Measurements from ENCODE around the gene LDB2. TPM values are rescaled to one million over a fixed set of nuclear protein-coding genes. Genes with fewer than 3 reads are reported as not detected.

The LDB2 gene
- polyA plus RNA-seq, 2 of the 4 experiments (the other 2 are of a cell fraction) = not detected

DNA sequence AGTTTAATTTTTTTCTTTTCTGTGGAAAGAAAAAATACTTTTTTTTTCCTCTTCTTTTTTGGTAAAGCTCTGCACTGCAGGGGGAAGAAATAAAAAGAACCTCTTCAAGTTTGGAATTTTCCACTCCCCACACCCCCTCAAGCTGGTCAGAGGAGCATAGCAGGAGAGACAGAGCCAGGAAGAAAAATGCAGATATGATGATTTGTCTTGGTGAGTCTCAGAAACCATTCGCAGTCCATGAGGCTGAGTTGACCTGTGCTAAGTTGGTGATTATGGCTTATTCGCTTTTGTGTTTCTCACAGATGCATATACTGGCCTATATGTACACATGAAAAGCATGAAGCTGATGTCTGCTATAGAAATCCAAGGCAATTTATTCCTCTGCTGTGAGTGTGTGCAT, 205.9 kb downstream of the LDB2 start:
- no peak overlapping the region for H3K4me3 ChIP-seq
- DNase-seq (ENCODE audit: low read depth in 1 of 2, low spot score in 1 of 2) (no peak), ATAC-seq (no peak), FAIRE-seq (no peak)
- no peak for TF ChIP-seq MAFK (IDR thresholded peaks at IDR 0.05; ENCODE audit: partially characterized antibody)
- no peak for TF ChIP-seq RFX5 (IDR thresholded peaks at IDR 0.05)
- no peak for TF ChIP-seq NFE2L2 (conservative IDR thresholded peaks at IDR 0.05; ENCODE audit: low read length)
- TF ChIP-seq, protein P1, sequence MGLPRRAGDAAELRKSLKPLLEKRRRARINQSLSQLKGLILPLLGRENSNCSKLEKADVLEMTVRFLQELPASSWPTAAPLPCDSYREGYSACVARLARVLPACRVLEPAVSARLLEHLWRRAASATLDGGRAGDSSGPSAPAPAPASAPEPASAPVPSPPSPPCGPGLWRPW (IDR thresholded peaks at IDR 0.05) = no peak
- H3K9me3 ChIP-seq = no peaks in the 10 kb centered on the region
- ChIA-PET POLR2A (no interaction called here), CTCF (no interaction called here)
- no peaks in the 10 kb centered on the region for H3K4me1 ChIP-seq
- no peak overlapping the region for H3K4me2 ChIP-seq
- H3K27ac ChIP-seq = no peak overlapping the region
- 11% methylated on average over 2 of the region's 2 CpGs for WGBS (ENCODE audit: missing lambda C conversion rate)

DNA sequence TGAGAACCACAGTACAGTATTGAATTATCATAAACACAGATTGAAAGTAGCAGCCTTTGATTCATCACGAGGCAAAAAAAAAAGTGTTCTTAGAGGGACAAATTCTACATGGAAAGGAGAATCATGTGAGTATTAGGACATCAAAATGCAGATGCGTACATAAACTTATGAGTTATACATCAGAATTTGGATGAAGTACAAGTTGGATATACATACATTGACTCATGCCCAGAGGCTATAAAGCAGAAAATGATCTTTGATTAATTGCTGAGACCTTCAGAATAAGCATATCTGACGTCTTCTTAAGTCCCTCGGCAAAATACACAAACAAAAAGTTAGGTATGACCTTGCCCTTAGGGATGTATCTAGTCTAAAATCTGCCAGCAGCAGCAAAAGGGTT, 206.4 kb downstream of the LDB2 start:
- no peak overlapping the region for H3K4me3 ChIP-seq
- H3K27ac ChIP-seq = no peak overlapping the region
- H3K9me3 ChIP-seq = no peaks in the 10 kb centered on the region
- ChIA-PET POLR2A (no interaction called here), CTCF (no interaction called here)
- WGBS (ENCODE audit: missing lambda C conversion rate) = 23% methylated on average over 4 of the region's 4 CpGs
- FAIRE-seq = no peak
- TF ChIP-seq JUN (IDR thresholded peaks at IDR 0.05) = no peak
- TF ChIP-seq BHLHE40 (IDR thresholded peaks at IDR 0.05; ENCODE audit: low read depth, low read length) = no peak
- TF ChIP-seq CBX2 (IDR thresholded peaks at IDR 0.05; ENCODE audit: borderline replicate concordance, low read depth) = no peak
- no peak for TF ChIP-seq SMC3 (IDR thresholded peaks at IDR 0.05)
- TF ChIP-seq, protein P2, sequence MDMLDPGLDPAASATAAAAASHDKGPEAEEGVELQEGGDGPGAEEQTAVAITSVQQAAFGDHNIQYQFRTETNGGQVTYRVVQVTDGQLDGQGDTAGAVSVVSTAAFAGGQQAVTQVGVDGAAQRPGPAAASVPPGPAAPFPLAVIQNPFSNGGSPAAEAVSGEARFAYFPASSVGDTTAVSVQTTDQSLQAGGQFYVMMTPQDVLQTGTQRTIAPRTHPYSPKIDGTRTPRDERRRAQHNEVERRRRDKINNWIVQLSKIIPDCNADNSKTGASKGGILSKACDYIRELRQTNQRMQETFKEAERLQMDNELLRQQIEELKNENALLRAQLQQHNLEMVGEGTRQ (IDR thresholded peaks at IDR 0.05) = no peak
- TF ChIP-seq, protein P3, sequence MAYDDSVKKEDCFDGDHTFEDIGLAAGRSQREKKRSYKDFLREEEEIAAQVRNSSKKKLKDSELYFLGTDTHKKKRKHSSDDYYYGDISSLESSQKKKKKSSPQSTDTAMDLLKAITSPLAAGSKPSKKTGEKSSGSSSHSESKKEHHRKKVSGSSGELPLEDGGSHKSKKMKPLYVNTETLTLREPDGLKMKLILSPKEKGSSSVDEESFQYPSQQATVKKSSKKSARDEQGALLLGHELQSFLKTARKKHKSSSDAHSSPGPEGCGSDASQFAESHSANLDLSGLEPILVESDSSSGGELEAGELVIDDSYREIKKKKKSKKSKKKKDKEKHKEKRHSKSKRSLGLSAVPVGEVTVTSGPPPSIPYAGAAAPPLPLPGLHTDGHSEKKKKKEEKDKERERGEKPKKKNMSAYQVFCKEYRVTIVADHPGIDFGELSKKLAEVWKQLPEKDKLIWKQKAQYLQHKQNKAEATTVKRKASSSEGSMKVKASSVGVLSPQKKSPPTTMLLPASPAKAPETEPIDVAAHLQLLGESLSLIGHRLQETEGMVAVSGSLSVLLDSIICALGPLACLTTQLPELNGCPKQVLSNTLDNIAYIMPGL (CRISPR knock-in tag; IDR thresholded peaks at IDR 0.05; ENCODE audit: borderline replicate concordance) = no peak
- TF ChIP-seq TFCP2L1 (CRISPR knock-in tag; IDR thresholded peaks at IDR 0.05) = no peak
- DNase-seq (ENCODE audit: low read depth in 1 of 2, low spot score in 1 of 2) = no peak
- H3K4me1 ChIP-seq = no peaks in the 10 kb centered on the region
- ATAC-seq = no peak
- no peak overlapping the region for H3K4me2 ChIP-seq

DNA sequence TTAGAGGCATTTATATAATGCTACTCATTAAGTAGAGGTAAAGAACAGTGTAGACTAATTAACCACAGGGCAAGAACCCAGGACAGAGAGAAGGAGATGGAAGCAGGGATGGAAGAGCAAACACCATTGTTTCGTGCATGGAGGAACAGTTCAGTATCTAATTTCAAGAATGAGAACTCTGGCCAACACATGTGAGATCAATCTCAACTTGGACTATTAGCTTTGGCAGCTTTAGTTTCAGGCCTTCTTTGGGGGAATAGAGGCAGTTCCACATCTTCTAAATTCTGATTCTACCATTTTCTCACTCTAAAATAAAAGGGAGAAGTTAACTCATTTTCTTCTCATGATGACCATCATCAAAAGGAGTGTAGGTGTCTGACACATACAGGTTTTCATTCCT, 207.0 kb downstream of the LDB2 start:
- ATAC-seq (no peak), DNase-seq (ENCODE audit: low read depth in 1 of 2, low spot score in 1 of 2) (no peak), FAIRE-seq (no peak)
- Histone ChIP-seq H3K4me3 (no peak overlapping the region), H3K27ac (no peak overlapping the region), H3K4me1 (no peaks in the 10 kb centered on the region), H3K9me3 (no peaks in the 10 kb centered on the region), H3K4me2 (no peak overlapping the region)
- 0% methylated on average over 1 of the region's 1 CpG for WGBS (ENCODE audit: missing lambda C conversion rate)
- TF ChIP-seq, protein P4, sequence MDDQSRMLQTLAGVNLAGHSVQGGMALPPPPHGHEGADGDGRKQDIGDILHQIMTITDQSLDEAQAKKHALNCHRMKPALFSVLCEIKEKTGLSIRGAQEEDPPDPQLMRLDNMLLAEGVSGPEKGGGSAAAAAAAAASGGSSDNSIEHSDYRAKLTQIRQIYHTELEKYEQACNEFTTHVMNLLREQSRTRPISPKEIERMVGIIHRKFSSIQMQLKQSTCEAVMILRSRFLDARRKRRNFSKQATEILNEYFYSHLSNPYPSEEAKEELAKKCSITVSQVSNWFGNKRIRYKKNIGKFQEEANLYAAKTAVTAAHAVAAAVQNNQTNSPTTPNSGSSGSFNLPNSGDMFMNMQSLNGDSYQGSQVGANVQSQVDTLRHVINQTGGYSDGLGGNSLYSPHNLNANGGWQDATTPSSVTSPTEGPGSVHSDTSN (IDR thresholded peaks at IDR 0.05) = no peak
- TF ChIP-seq EP300 (IDR thresholded peaks at IDR 0.05) = no peak
- no peak for TF ChIP-seq CHD4 (IDR thresholded peaks at IDR 0.05; ENCODE audit: borderline replicate concordance)
- no peak for TF ChIP-seq MAZ (IDR thresholded peaks at IDR 0.05; ENCODE audit: borderline replicate concordance, low read depth, low read length)
- no peak for TF ChIP-seq RCOR1 (IDR thresholded peaks at IDR 0.05; ENCODE audit: low read depth, low read length)
- TF ChIP-seq POLR2A (IDR thresholded peaks at IDR 0.05; ENCODE audit: low read length) = no peak
- TF ChIP-seq CBX2 (IDR thresholded peaks at IDR 0.05; ENCODE audit: borderline replicate concordance, low read depth) = no peak
- TF ChIP-seq EHF (CRISPR knock-in tag; IDR thresholded peaks at IDR 0.05) = no peak
- TF ChIP-seq EHMT2 (IDR thresholded peaks at IDR 0.05; ENCODE audit: low read depth) = no peak
- no peak for TF ChIP-seq BHLHE40 (IDR thresholded peaks at IDR 0.05; ENCODE audit: low read depth, low read length)
- TF ChIP-seq, protein P5, sequence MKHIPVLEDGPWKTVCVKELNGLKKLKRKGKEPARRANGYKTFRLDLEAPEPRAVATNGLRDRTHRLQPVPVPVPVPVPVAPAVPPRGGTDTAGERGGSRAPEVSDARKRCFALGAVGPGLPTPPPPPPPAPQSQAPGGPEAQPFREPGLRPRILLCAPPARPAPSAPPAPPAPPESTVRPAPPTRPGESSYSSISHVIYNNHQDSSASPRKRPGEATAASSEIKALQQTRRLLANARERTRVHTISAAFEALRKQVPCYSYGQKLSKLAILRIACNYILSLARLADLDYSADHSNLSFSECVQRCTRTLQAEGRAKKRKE (CRISPR knock-in tag; IDR thresholded peaks at IDR 0.05; ENCODE audit: low read depth) = no peak
- TF ChIP-seq, protein P2 (IDR thresholded peaks at IDR 0.05) = no peak
- no peak for TF ChIP-seq MAFK (IDR thresholded peaks at IDR 0.05; ENCODE audit: partially characterized antibody)
- no peak for TF ChIP-seq ZC3H11A (IDR thresholded peaks at IDR 0.05)
- POLR2A ChIA-PET = no interaction called here
- CTCF ChIA-PET = no interaction called here

All from A549 (cell line).